Stromal cell of bone marrow (primary cell): ENCODE data around the gene SLC7A14.

Experiments
- DNase-seq: peaks from one replicate; pipeline ENCODE4 v3.0.0-alpha.2; 2012; ENCODE audit warnings: low read depth

Gene SLC7A14

GRCh38 chr3:170585937-170586310 is at the start of gene SLC7A14:
TSS of gene SLC7A14 (minus strand) at chr3:170586075. CDS start at chr3:170526936, 59,139 bp downstream.
- no peak for DNase-seq

GRCh38 chr3:170635385-170635735 is 49.5 kb upstream of the SLC7A14 start:
- no peak for DNase-seq

GRCh38 chr3:170634663-170635384 is 48.9 kb upstream of the SLC7A14 start:
- DNase-seq, result no peak

GRCh38 chr3:170633573-170633972 is 47.7 kb upstream of the SLC7A14 start:
- DNase-seq, result no peak

GRCh38 chr3:170632780-170633179 is 46.9 kb upstream of the SLC7A14 start:
- no peak for DNase-seq

GRCh38 chr3:170631755-170632488 is 46.0 kb upstream of the SLC7A14 start:
- DNase-seq, result no peak

GRCh38 chr3:170623524-170623923 is 37.6 kb upstream of the SLC7A14 start:
- DNase-seq, result no peak

GRCh38 chr3:170622369-170623159 is 36.7 kb upstream of the SLC7A14 start:
- peak; percentile 69 for DNase-seq

- DNase-seq, result no peak
Measured at GRCh38 chr3:170621256-170621655, 35.4 kb upstream of the SLC7A14 start.

- DNase-seq, result peak; percentile 86
Measured at GRCh38 chr3:170614214-170614966, 28.5 kb upstream of the SLC7A14 start.

- DNase-seq, result no peak
Measured at GRCh38 chr3:170611751-170612150, 25.9 kb upstream of the SLC7A14 start.

- DNase-seq, result no peak
Measured at GRCh38 chr3:170610321-170610884, 24.5 kb upstream of the SLC7A14 start.

GRCh38 chr3:170608475-170608874 is 22.6 kb upstream of the SLC7A14 start:
- DNase-seq, result no peak

GRCh38 chr3:170606675-170607074 is 20.8 kb upstream of the SLC7A14 start:
- DNase-seq, result no peak

- DNase-seq, result no peak
Measured at GRCh38 chr3:170605490-170605889, 19.6 kb upstream of the SLC7A14 start.

- DNase-seq, result no peak
Measured at GRCh38 chr3:170603770-170604510, 18.1 kb upstream of the SLC7A14 start.

- no peak for DNase-seq
Measured at GRCh38 chr3:170602556-170602955, 16.7 kb upstream of the SLC7A14 start.

- DNase-seq, result no peak
Measured at GRCh38 chr3:170600005-170600624, 14.2 kb upstream of the SLC7A14 start.

- DNase-seq, result no peak
Measured at GRCh38 chr3:170599091-170599490, 13.2 kb upstream of the SLC7A14 start.

GRCh38 chr3:170598091-170598502 is 12.2 kb upstream of the SLC7A14 start:
- no peak for DNase-seq

GRCh38 chr3:170594528-170594927 is 8.7 kb upstream of the SLC7A14 start:
- DNase-seq, result no peak
